GM12878 (cell line): Measurements from ENCODE around the gene PRPF6. TPM values are rescaled to one million over a fixed set of nuclear protein-coding genes. Genes with fewer than 3 reads are reported as not detected.

Experiments used
- ATF7 ChIP-seq: fragments of 450-650 bp; IDR thresholded peaks from 2 replicates; pipeline ENCODE4 v1.6.1; 2016; ENCODE audit warnings: low read depth, mild to moderate bottlenecking
- BHLHE40 ChIP-seq, 2 experiments: fragments of 450-650 bp in 1 of 2; IDR thresholded peaks; 2 replicates each; pipeline ENCODE4 v1.6.1; 2011 to 2017; ENCODE audit warnings: low read depth in 2 of 2, borderline replicate concordance in 1 of 2, improper control_type of control experiment in 1 of 2, low read length in 1 of 2, mild to moderate bottlenecking in 1 of 2
- CHD1 ChIP-seq: IDR thresholded peaks from 2 replicates; pipeline ENCODE4 v1.6.1; 2012; ENCODE audit warnings: low read depth, low read length, improper control_type of control experiment
- DPF2 ChIP-seq: fragments of 450-650 bp; IDR thresholded peaks from 2 replicates; pipeline ENCODE4 v1.6.1; 2017; ENCODE audit warnings: mild to moderate bottlenecking
- ELK1 ChIP-seq: IDR thresholded peaks from 2 replicates; pipeline ENCODE4 v1.6.1; 2012; ENCODE audit warnings: low read depth, low read length, improper control_type of control experiment
- EP300 ChIP-seq, 2 experiments: fragments of 150-350 bp in 1 of 2; IDR thresholded peaks; 2 replicates each; pipeline ENCODE4 v1.6.1; 2011 to 2012; ENCODE audit warnings: low read depth in 2 of 2, low read length in 2 of 2, borderline replicate concordance in 1 of 2, improper control_type of control experiment in 1 of 2, inconsistent platforms in 1 of 2; ENCODE audit not compliant: control insufficient read depth in 1 of 2
- ETV6 ChIP-seq, 2 experiments: fragments of 450-650 bp in 1 of 2; IDR thresholded peaks in 1 of 2; conservative IDR thresholded peaks in 1 of 2; 2 replicates each; pipeline ENCODE4 v1.6.1; 2014; ENCODE audit warnings: antibody characterized with exemption in 1 of 2, borderline replicate concordance in 1 of 2, low read depth in 1 of 2, mild to moderate bottlenecking in 1 of 2, moderate library complexity in 1 of 2
- FOXM1 ChIP-seq: IDR thresholded peaks from 2 replicates; pipeline ENCODE4 v1.6.1; 2012; ENCODE audit warnings: low read depth, mild to moderate bottlenecking, inconsistent platforms, low read length, moderate library complexity
- KDM1A ChIP-seq: fragments of 200-600 bp; sonication (generic); IDR thresholded peaks from 2 replicates; pipeline ENCODE4 v1.6.1; 2016; ENCODE audit warnings: borderline replicate concordance
- LARP7 ChIP-seq: fragments of 450-650 bp; IDR thresholded peaks from 2 replicates; pipeline ENCODE4 v1.6.1; 2017; ENCODE audit warnings: mild to moderate bottlenecking
- MEF2B ChIP-seq: fragments of 450-650 bp; IDR thresholded peaks from 2 replicates; pipeline ENCODE4 v1.6.1; 2018; ENCODE audit warnings: mild to moderate bottlenecking, moderate library complexity; ENCODE audit not compliant: partially characterized antibody, poor library complexity, severe bottlenecking
- MLLT1 ChIP-seq: fragments of 450-650 bp; IDR thresholded peaks from 2 replicates; pipeline ENCODE4 v1.6.1; 2016; ENCODE audit warnings: mild to moderate bottlenecking
- MTA2 ChIP-seq: fragments of 450-650 bp; IDR thresholded peaks from 2 replicates; pipeline ENCODE4 v1.6.1; 2016; ENCODE audit warnings: low read depth, mild to moderate bottlenecking, moderate library complexity
- TAF1 ChIP-seq: IDR thresholded peaks from 2 replicates; pipeline ENCODE4 v1.6.1; 2011; ENCODE audit warnings: mild to moderate bottlenecking, low read depth, low read length, borderline replicate concordance
- TBL1XR1 ChIP-seq: IDR thresholded peaks from 2 replicates; pipeline ENCODE4 v1.6.1; 2012; ENCODE audit warnings: low read depth, low read length, improper control_type of control experiment
- TCF7 ChIP-seq: IDR thresholded peaks from 2 replicates; pipeline ENCODE4 v1.6.1; 2014; ENCODE audit warnings: antibody characterized with exemption, borderline replicate concordance
- USF1 ChIP-seq: IDR thresholded peaks from 2 replicates; pipeline ENCODE4 v1.6.1; 2011; ENCODE audit warnings: borderline replicate concordance, low read depth, mild to moderate bottlenecking, moderate library complexity, mixed read lengths, low read length; ENCODE audit not compliant: insufficient read depth; ENCODE audit errors: extremely low read length
- ZBED1 ChIP-seq: IDR thresholded peaks from 2 replicates; pipeline ENCODE4 v1.6.1; 2016; ENCODE audit warnings: borderline replicate concordance
- ZNF592 ChIP-seq: fragments of 450-650 bp; IDR thresholded peaks from 2 replicates; pipeline ENCODE4 v1.6.1; 2017; ENCODE audit warnings: mild to moderate bottlenecking, moderate library complexity
- polyA plus RNA-seq, 11 experiments: library from polyadenylated mRNA; depleted of rRNA in 4 of 11; unstranded in 6 of 11; stranded (reverse) in 5 of 11; fragments of >200 nt; fragmentation: Nextera tagmentation in 4 of 11; fragmentation: Illumina TruSeq in 1 of 11; extraction: Ambion mirVana in 4 of 11; extraction: Trizol in 1 of 11; gene quantifications; 1 replicate in 1 of 11; 2 replicates in 10 of 11; pipeline versions ENCODE4 v1.2.1 to v1.2.3, GENCODE V29; 2011 to 2016; ENCODE audit warnings: inconsistent platforms in 2 of 11, missing spikeins in 2 of 11, low read depth in 1 of 11
- total RNA-seq, 4 experiments: library from RNA; depleted of rRNA in 3 of 4; stranded (reverse); fragments of >200 nt in 3 of 4; fragmentation: Illumina TruSeq in 1 of 4; extraction: Trizol in 1 of 4; gene quantifications; 2 replicates each; pipeline versions ENCODE4 v1.2.1 to v1.2.3, GENCODE V29; 2013 to 2021

PRPF6 gene
- total and polyA plus RNA-seq, 10 of the 15 experiments (the other 5 are each of a cell fraction or from before 2014, with no cell fraction given): 5.0 to 102 (median 71.3) TPM

- no peak for TF ChIP-seq ZNF592
- peak; percentile 77; the same call in 1 of the 2 replicates for TF ChIP-seq LARP7
- TF ChIP-seq ELK1: no peak
- peak; percentile 11 to 37; a peak in 1 of 4 replicates for TF ChIP-seq EP300 (IDR thresholded peaks at IDR 0.05; ENCODE audit: borderline replicate concordance in 1 of 2, control insufficient read depth in 1 of 2, low read depth in 2 of 2, low read length in 2 of 2)
- TF ChIP-seq TAF1: peak; percentile 77
- TF ChIP-seq MTA2: peak; percentile 52; the same call in 1 of the 2 replicates
- TF ChIP-seq ETV6 (conservative IDR thresholded peaks at IDR 0.05 in 1 of 2, IDR thresholded peaks at IDR 0.05 in 1 of 2; ENCODE audit: borderline replicate concordance in 1 of 2, low read depth in 1 of 2): peak in 1 of 2 experiments; percentile 82; a peak in 2 of 4 replicates
- peak; percentile 86 for TF ChIP-seq MLLT1
- peak; percentile 95 for TF ChIP-seq DPF2
- no peak for TF ChIP-seq TBL1XR1
- peak; percentile 76 for TF ChIP-seq ATF7
- 0 out of 2 replicates have a peak, but pooled peaks have one; percentile 68 for TF ChIP-seq ZBED1
- peak; percentile 63 for TF ChIP-seq MEF2B
- TF ChIP-seq TCF7: no peak
- TF ChIP-seq CHD1: 0 out of 2 replicates have a peak, but pooled peaks have one; percentile 18
- TF ChIP-seq BHLHE40 (IDR thresholded peaks at IDR 0.05; ENCODE audit: borderline replicate concordance in 1 of 2, low read depth in 2 of 2, low read length in 1 of 2): peak; percentile 77 to 96
- no peak for TF ChIP-seq KDM1A
- TF ChIP-seq USF1: no peak
- TF ChIP-seq FOXM1: no peak
These were observed 2.4 kb upstream of the PRPF6 start (continued) for GRCh38 chr20:63978319-63979228.
